Panc1 (cell line): ENCODE results near the gene DPH1. TPM values are rescaled to one million over a fixed set of nuclear protein-coding genes. Genes with fewer than 3 reads are reported as not detected.

Experiments
- ATAC-seq: fragments of 200-7000 bp; cut with Tn5 transposase; 2 replicates; pipeline ENCODE4 v1.9.1; 2020; ENCODE audit warnings: mild to moderate bottlenecking, moderate library complexity
- BruUV-seq: library from RNA; stranded (reverse); fragments of 400-500 nt; replicated peaks from 2 replicates; lab custom pipeline; 2021; lab: Mats Ljungman, UMichigan
- CTCF ChIA-PET: fragments of 300-600 bp; sonication (Branson Sonifier 250); formaldehyde crosslinking; loops from one replicate; lab custom pipeline; 2022; ENCODE audit warnings: antibody characterized with exemption; lab: Charles Lee
- POLR2A ChIA-PET: fragments of 300-600 bp; sonication (Branson Sonifier 250); formaldehyde crosslinking; loops from one replicate; lab custom pipeline; 2022; ENCODE audit warnings: antibody characterized with exemption; lab: Charles Lee
- DNase-seq: peaks from one replicate; pipeline ENCODE4 v3.0.0-alpha.2; 2010; ENCODE audit warnings: low read depth, low spot score
- H3K27ac ChIP-seq: 2 replicates; pipeline ENCODE4 v1.5.1; 2011; ENCODE audit warnings: mild to moderate bottlenecking, low read length, inconsistent platforms
- H3K27me3 ChIP-seq: fragments of 200-500 bp; sonication (Bioruptor generic); 2 replicates; pipeline ENCODE4 v1.6.0; 2014; ENCODE audit warnings: low read length, inconsistent platforms; ENCODE audit not compliant: control insufficient read depth, insufficient read depth
- H3K36me3 ChIP-seq: fragments of 200-500 bp; sonication (Bioruptor generic); 2 replicates; pipeline ENCODE4 v1.5.1; 2014; ENCODE audit warnings: inconsistent platforms, mild to moderate bottlenecking, low read length, moderate library complexity; ENCODE audit not compliant: control insufficient read depth, insufficient read depth
- H3K4me1 ChIP-seq: 2 replicates; pipeline ENCODE4 v1.5.1; 2011; ENCODE audit warnings: inconsistent platforms, mild to moderate bottlenecking, low read length, moderate library complexity; ENCODE audit not compliant: control insufficient read depth, insufficient read depth
- H3K4me3 ChIP-seq, 2 experiments: 2 replicates each; pipeline ENCODE4 v1.5.1; 2011 to 2012; ENCODE audit warnings: low read depth in 2 of 2, low read length in 2 of 2, mild to moderate bottlenecking in 2 of 2, inconsistent platforms in 1 of 2, moderate library complexity in 1 of 2
- H3K9me3 ChIP-seq: fragments of 200-500 bp; sonication (Bioruptor generic); 2 replicates; pipeline ENCODE4 v1.5.1; 2014; ENCODE audit warnings: low read depth, mild to moderate bottlenecking, inconsistent platforms, low read length, moderate library complexity; ENCODE audit not compliant: control insufficient read depth, insufficient read depth
- CTCF ChIP-seq: fragments of 450-650 bp; IDR thresholded peaks from 2 replicates; pipeline ENCODE4 v1.5.1; 2017; ENCODE audit warnings: mild to moderate bottlenecking
- POLR2AphosphoS5 ChIP-seq: IDR thresholded peaks from 2 replicates; pipeline ENCODE4 v1.6.1; 2012; ENCODE audit warnings: mild to moderate bottlenecking, low read depth, low read length, moderate library complexity
- SIN3A ChIP-seq: IDR thresholded peaks from 2 replicates; pipeline ENCODE4 v1.6.1; 2012; ENCODE audit warnings: low read depth, mild to moderate bottlenecking, low read length, moderate library complexity, borderline replicate concordance; ENCODE audit not compliant: insufficient read depth
- TCF7L2 ChIP-seq: IDR thresholded peaks from 2 replicates; pipeline ENCODE4 v1.6.1; 2011; ENCODE audit warnings: mild to moderate bottlenecking, low read depth, low read length, inconsistent platforms
- in situ Hi-C: cut with HindIII; loops from 2 replicates; pipeline ENCODE4 v1.10.0; 2016; ENCODE audit warnings: low sequenced_read_pairs, low pct_unique_long_range_greater_than_20kb
- intact Hi-C: fragments of 100-400 bp; cut with micrococcal nuclease; formaldehyde crosslinking; loops from one replicate; pipeline ENCODE4 v1.10.0; 2022; ENCODE audit not compliant: unreplicated experiment
- total RNA-seq: library from RNA; stranded (reverse); gene quantifications from one replicate; pipeline ENCODE4 v1.2.1, GENCODE V29; 2021; ENCODE audit not compliant: unreplicated experiment
- TF ChIP-seq, protein P1 (sequence below), 2 experiments: IDR thresholded peaks; 2 replicates each; pipeline ENCODE4 v1.6.1; 2011 to 2012; ENCODE audit warnings: low read depth in 2 of 2, control low read depth in 1 of 2, low read length in 1 of 2, mild to moderate bottlenecking in 1 of 2, moderate library complexity in 1 of 2; ENCODE audit not compliant: insufficient read depth in 1 of 2

DPH1 gene
- total RNA-seq, 1 experiment from 2014 or later, result 24.3 TPM

GRCh38 chr17:2084036-2084765, 54.2 kb downstream of the DPH1 start:
- no peak overlapping the region for H3K27ac ChIP-seq
- no peak overlapping the region for H3K4me3 ChIP-seq
- ChIA-PET CTCF (interaction anchor here (0.6 kb wide), 1 partner anchor 10 kb away, joined by 3 read pairs; no protein-coding TSS in a partner anchor), POLR2A (no interaction called here)
- no peak for TF ChIP-seq TCF7L2
- no peak for TF ChIP-seq CTCF
- no peak for TF ChIP-seq POLR2AphosphoS5
- no peak for TF ChIP-seq SIN3A
- TF ChIP-seq, protein P1, sequence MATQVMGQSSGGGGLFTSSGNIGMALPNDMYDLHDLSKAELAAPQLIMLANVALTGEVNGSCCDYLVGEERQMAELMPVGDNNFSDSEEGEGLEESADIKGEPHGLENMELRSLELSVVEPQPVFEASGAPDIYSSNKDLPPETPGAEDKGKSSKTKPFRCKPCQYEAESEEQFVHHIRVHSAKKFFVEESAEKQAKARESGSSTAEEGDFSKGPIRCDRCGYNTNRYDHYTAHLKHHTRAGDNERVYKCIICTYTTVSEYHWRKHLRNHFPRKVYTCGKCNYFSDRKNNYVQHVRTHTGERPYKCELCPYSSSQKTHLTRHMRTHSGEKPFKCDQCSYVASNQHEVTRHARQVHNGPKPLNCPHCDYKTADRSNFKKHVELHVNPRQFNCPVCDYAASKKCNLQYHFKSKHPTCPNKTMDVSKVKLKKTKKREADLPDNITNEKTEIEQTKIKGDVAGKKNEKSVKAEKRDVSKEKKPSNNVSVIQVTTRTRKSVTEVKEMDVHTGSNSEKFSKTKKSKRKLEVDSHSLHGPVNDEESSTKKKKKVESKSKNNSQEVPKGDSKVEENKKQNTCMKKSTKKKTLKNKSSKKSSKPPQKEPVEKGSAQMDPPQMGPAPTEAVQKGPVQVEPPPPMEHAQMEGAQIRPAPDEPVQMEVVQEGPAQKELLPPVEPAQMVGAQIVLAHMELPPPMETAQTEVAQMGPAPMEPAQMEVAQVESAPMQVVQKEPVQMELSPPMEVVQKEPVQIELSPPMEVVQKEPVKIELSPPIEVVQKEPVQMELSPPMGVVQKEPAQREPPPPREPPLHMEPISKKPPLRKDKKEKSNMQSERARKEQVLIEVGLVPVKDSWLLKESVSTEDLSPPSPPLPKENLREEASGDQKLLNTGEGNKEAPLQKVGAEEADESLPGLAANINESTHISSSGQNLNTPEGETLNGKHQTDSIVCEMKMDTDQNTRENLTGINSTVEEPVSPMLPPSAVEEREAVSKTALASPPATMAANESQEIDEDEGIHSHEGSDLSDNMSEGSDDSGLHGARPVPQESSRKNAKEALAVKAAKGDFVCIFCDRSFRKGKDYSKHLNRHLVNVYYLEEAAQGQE (IDR thresholded peaks at IDR 0.05; ENCODE audit: insufficient read depth in 1 of 2, low read depth in 2 of 2, low read length in 1 of 2), result no peak
- BruUV-seq, result no TSS peak
- in situ Hi-C loops, result no loop called here
- ATAC-seq, result no peak
- H3K4me1 ChIP-seq, result no peaks in the 10 kb centered on the region
- no peaks in the 10 kb centered on the region for H3K27me3 ChIP-seq
- DNase-seq, result no peak
- H3K9me3 ChIP-seq, result no peaks in the 10 kb centered on the region
- H3K36me3 ChIP-seq, result no peaks in the 10 kb centered on the region
- intact Hi-C loops, result no loop called here

DNA sequence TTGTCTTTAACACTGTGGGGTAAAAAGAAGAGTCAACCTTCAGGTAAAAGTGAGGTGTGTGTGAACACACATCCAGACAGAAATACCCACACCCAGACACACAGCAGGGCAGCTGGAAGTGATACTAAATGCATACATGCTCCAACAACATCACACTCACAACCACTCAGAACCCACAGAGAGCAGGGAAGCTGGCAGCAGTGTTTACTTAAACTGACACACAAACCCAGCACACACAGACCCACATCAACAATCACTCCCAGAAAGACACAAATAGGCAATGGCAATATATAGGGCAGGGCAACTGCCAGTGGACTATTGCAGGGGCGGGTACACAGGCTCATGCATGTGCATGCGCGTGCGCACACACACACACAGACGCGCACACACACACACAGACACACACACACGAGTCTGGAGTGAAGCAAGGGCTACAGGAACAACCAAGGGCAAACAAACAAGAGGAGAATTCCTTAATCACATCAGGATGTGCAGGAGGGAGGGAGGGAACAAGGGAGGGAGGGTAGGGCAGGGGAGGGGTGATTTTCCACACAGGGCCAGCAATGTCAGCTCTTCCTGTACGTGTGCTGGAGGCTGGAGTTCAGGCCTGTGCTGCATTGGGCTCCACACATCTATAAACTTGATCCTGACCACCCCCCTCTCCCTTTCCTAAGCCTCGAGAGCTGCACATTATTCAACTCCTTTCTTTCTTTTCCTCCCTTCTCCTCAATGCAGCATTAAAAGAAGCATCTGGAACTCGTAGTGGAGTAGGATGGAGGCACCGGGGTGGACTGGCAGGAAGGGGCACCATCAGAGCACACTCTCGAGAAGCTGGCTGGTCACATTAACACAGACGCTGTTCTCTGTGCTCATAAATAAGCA, 55.1 kb downstream of the DPH1 start:
- no peak overlapping the region for H3K27ac ChIP-seq

More for the DNA sequence above, 55.1 kb downstream of the DPH1 start:
- TF ChIP-seq, protein P1 (IDR thresholded peaks at IDR 0.05; ENCODE audit: insufficient read depth in 1 of 2, low read depth in 2 of 2, low read length in 1 of 2), result no peak
- TF ChIP-seq CTCF, result no peak
- no peak for TF ChIP-seq POLR2AphosphoS5
- TF ChIP-seq TCF7L2, result no peak
- TF ChIP-seq SIN3A, result no peak
- BruUV-seq, result no TSS peak
- POLR2A ChIA-PET, result no interaction called here
- DNase-seq (no peak), ATAC-seq (no peak)
- no peaks in the 10 kb centered on the region for H3K36me3 ChIP-seq
- intact Hi-C loops (no loop called here), in situ Hi-C loops (no loop called here)
- no peaks in the 10 kb centered on the region for H3K9me3 ChIP-seq
- H3K4me3 ChIP-seq, result no peak overlapping the region
- H3K4me1 ChIP-seq, result no peaks in the 10 kb centered on the region
- no peaks in the 10 kb centered on the region for H3K27me3 ChIP-seq
- CTCF ChIA-PET, result no interaction called here
